Activated CD8-positive, alpha-beta memory T cell treated with anti-CD3 and anti-CD28 coated beads, Interleukin-2, amount 10 ng/mL, durations not matched to agents 7 days and 5 days (primary cell): ENCODE measurements around the gene UROC1. TPM values are rescaled to one million over a fixed set of nuclear protein-coding genes. Genes with fewer than 3 reads are reported as not detected.

Experiments
- ATAC-seq: fragments of 150-1000 bp; cut with Tn5 transposase; one replicate; pipeline ENCODE4 v1.10.0; 2021; ENCODE audit warnings: moderate library complexity
- CTCF ChIA-PET: fragments of 350-600 bp; sonication (Branson Sonifier 250); formaldehyde crosslinking; loops from one replicate; lab custom pipeline; 2021; ENCODE audit warnings: antibody characterized with exemption; lab: Charles Lee
- DNase-seq: peaks from one replicate; pipeline ENCODE4 v3.0.0-alpha.2; 2020
- H3K27ac Mint-ChIP-seq: one replicate; pipeline ENCODE4 v1.8.0; 2021; ENCODE audit warnings: mild to moderate bottlenecking, mixed read lengths
- H3K27me3 Mint-ChIP-seq: one replicate; pipeline ENCODE4 v1.8.0; 2021; ENCODE audit warnings: mixed read lengths
- H3K36me3 Mint-ChIP-seq: one replicate; pipeline ENCODE4 v1.8.0; 2021; ENCODE audit warnings: mild to moderate bottlenecking, mixed read lengths
- H3K4me1 Mint-ChIP-seq: one replicate; pipeline ENCODE4 v1.8.0; 2021; ENCODE audit warnings: mixed read lengths
- H3K4me3 Mint-ChIP-seq: one replicate; pipeline ENCODE4 v1.8.0; 2021; ENCODE audit warnings: mild to moderate bottlenecking, moderate library complexity, mixed read lengths
- H3K9me3 Mint-ChIP-seq: one replicate; pipeline ENCODE4 v1.8.0; 2022; ENCODE audit warnings: low read depth, mixed read lengths
- total RNA-seq, 2 experiments: library from RNA; stranded (reverse); gene quantifications; one replicate each; pipeline ENCODE4 v1.2.3, GENCODE V29; 2021

The UROC1 gene
- total RNA-seq, 2 experiments from 2014 or later: not detected

GRCh38 chr3:126533506-126533905 is 15.9 kb upstream of the UROC1 start:
- H3K4me1 Mint-ChIP-seq: no peaks in the 10 kb centered on the region
- no peak for DNase-seq
- H3K27me3 Mint-ChIP-seq: peaks cover 14% of the 10 kb centered on the region

GRCh38 chr3:126531051-126531330 is 13.4 kb upstream of the UROC1 start:
- Mint-ChIP-seq H3K27ac (no peak overlapping the region), H3K9me3 (no peaks in the 10 kb centered on the region), H3K27me3 (peaks cover 14% of the 10 kb centered on the region), H3K36me3 (no peaks in the 10 kb centered on the region), H3K4me3 (no peak overlapping the region), H3K4me1 (no peaks in the 10 kb centered on the region)
- CTCF ChIA-PET: no interaction called here
- DNase-seq: no peak
- no peak for ATAC-seq

More at GRCh38 chr3:126533506-126533905, 15.9 kb upstream of the UROC1 start:
- CTCF ChIA-PET: interaction anchor here (1.0 kb wide), 1 partner anchor 11 kb away, joined by 5 read pairs; no protein-coding TSS in a partner anchor
- no peak for ATAC-seq
- H3K36me3 Mint-ChIP-seq: no peaks in the 10 kb centered on the region
- no peak overlapping the region for H3K27ac Mint-ChIP-seq
- no peaks in the 10 kb centered on the region for H3K9me3 Mint-ChIP-seq
- H3K4me3 Mint-ChIP-seq: no peak overlapping the region

- no peak for DNase-seq
- Mint-ChIP-seq H3K27me3 (peaks cover 14% of the 10 kb centered on the region), H3K4me3 (no peak overlapping the region), H3K36me3 (no peaks in the 10 kb centered on the region), H3K27ac (no peak overlapping the region), H3K4me1 (no peaks in the 10 kb centered on the region), H3K9me3 (no peaks in the 10 kb centered on the region)
- CTCF ChIA-PET: no interaction called here
- ATAC-seq: no peak
These were observed 12.8 kb upstream of the UROC1 start for GRCh38 chr3:126530171-126531050.

GRCh38 chr3:126529585-126530170 is 12.1 kb upstream of the UROC1 start:
- H3K9me3 Mint-ChIP-seq: no peaks in the 10 kb centered on the region
- CTCF ChIA-PET: no interaction called here
- no peak for ATAC-seq
- no peak for DNase-seq
- no peak overlapping the region for H3K4me3 Mint-ChIP-seq
- peaks cover 19% of the 10 kb centered on the region for H3K27me3 Mint-ChIP-seq
- H3K36me3 Mint-ChIP-seq: no peaks in the 10 kb centered on the region
- no peaks in the 10 kb centered on the region for H3K4me1 Mint-ChIP-seq
- no peak overlapping the region for H3K27ac Mint-ChIP-seq

GRCh38 chr3:126528800-126529541 is 11.4 kb upstream of the UROC1 start:
- no peak for DNase-seq
- Mint-ChIP-seq H3K27me3 (peaks cover 22% of the 10 kb centered on the region), H3K9me3 (no peaks in the 10 kb centered on the region), H3K4me1 (no peaks in the 10 kb centered on the region), H3K36me3 (no peaks in the 10 kb centered on the region), H3K27ac (no peak overlapping the region), H3K4me3 (no peak overlapping the region)
- no peak for ATAC-seq
- CTCF ChIA-PET: no interaction called here

- DNase-seq: no peak
- Mint-ChIP-seq H3K4me3 (no peak overlapping the region), H3K4me1 (no peaks in the 10 kb centered on the region), H3K9me3 (no peaks in the 10 kb centered on the region), H3K36me3 (no peaks in the 10 kb centered on the region), H3K27ac (no peak overlapping the region), H3K27me3 (peaks cover 20% of the 10 kb centered on the region)
- no peak for ATAC-seq
- CTCF ChIA-PET: no interaction called here
These were observed 10.8 kb upstream of the UROC1 start for GRCh38 chr3:126528419-126528799.

- CTCF ChIA-PET: no interaction called here
- DNase-seq (no peak), ATAC-seq (no peak)
- no peak overlapping the region for H3K4me3 Mint-ChIP-seq
- no peaks in the 10 kb centered on the region for H3K4me1 Mint-ChIP-seq
- no peaks in the 10 kb centered on the region for H3K9me3 Mint-ChIP-seq
- no peak overlapping the region for H3K27ac Mint-ChIP-seq
- H3K36me3 Mint-ChIP-seq: no peaks in the 10 kb centered on the region
- H3K27me3 Mint-ChIP-seq: peaks cover 24% of the 10 kb centered on the region
These were observed 10.1 kb upstream of the UROC1 start for GRCh38 chr3:126527455-126528211.

GRCh38 chr3:126527006-126527405 is 9.4 kb upstream of the UROC1 start:
- DNase-seq (no peak), ATAC-seq (no peak)
- peaks cover 27% of the 10 kb centered on the region for H3K27me3 Mint-ChIP-seq
- H3K27ac Mint-ChIP-seq: no peak overlapping the region
- H3K36me3 Mint-ChIP-seq: no peaks in the 10 kb centered on the region
- no peak overlapping the region for H3K4me3 Mint-ChIP-seq
- H3K4me1 Mint-ChIP-seq: no peaks in the 10 kb centered on the region
- CTCF ChIA-PET: no interaction called here
- H3K9me3 Mint-ChIP-seq: no peaks in the 10 kb centered on the region

- Mint-ChIP-seq H3K27me3 (peaks cover 27% of the 10 kb centered on the region), H3K27ac (no peak overlapping the region), H3K9me3 (no peaks in the 10 kb centered on the region), H3K4me1 (no peaks in the 10 kb centered on the region), H3K36me3 (no peaks in the 10 kb centered on the region), H3K4me3 (no peak overlapping the region)
- CTCF ChIA-PET: interaction anchor here (0.6 kb wide), 1 partner anchor 169 kb away, joined by 3 read pairs; the partner anchor contains the start of gene KLF15
- DNase-seq (no peak), ATAC-seq (no peak)
These were observed 9.1 kb upstream of the UROC1 start for GRCh38 chr3:126526668-126527005.

GRCh38 chr3:126525853-126526667 is 8.5 kb upstream of the UROC1 start:
- no peak for DNase-seq
- H3K27me3 Mint-ChIP-seq: peaks cover 27% of the 10 kb centered on the region
- no peak overlapping the region for H3K27ac Mint-ChIP-seq
- CTCF ChIA-PET: interaction anchor here (0.6 kb wide), 1 partner anchor 168 kb away, joined by 3 read pairs; the partner anchor contains the start of gene KLF15
- no peaks in the 10 kb centered on the region for H3K36me3 Mint-ChIP-seq
- no peaks in the 10 kb centered on the region for H3K9me3 Mint-ChIP-seq
- no peak overlapping the region for H3K4me3 Mint-ChIP-seq
- no peaks in the 10 kb centered on the region for H3K4me1 Mint-ChIP-seq
- ATAC-seq: no peak

GRCh38 chr3:126525091-126525852 is 7.7 kb upstream of the UROC1 start:
- DNase-seq (no peak), ATAC-seq (no peak)
- CTCF ChIA-PET: no interaction called here
- Mint-ChIP-seq H3K4me1 (no peaks in the 10 kb centered on the region), H3K27ac (no peak overlapping the region), H3K27me3 (peaks cover 27% of the 10 kb centered on the region), H3K9me3 (no peaks in the 10 kb centered on the region), H3K36me3 (no peaks in the 10 kb centered on the region), H3K4me3 (no peak overlapping the region)

- Mint-ChIP-seq H3K9me3 (no peaks in the 10 kb centered on the region), H3K27ac (no peak overlapping the region), H3K27me3 (peaks cover 27% of the 10 kb centered on the region), H3K4me3 (no peak overlapping the region), H3K36me3 (no peaks in the 10 kb centered on the region), H3K4me1 (peaks cover 2% of the 10 kb centered on the region)
- no peak for DNase-seq
- CTCF ChIA-PET: no interaction called here
- no peak for ATAC-seq
These were observed 6.9 kb upstream of the UROC1 start for GRCh38 chr3:126524429-126524988.
